Right forelimb (tissue), 1 donor: Measurements from ENCODE around the gene E2F3.

Source experiments
- DNase-seq: peaks from one replicate; pipeline ENCODE4 v3.0.0-alpha.2; 2018

E2F3 gene

DNA sequence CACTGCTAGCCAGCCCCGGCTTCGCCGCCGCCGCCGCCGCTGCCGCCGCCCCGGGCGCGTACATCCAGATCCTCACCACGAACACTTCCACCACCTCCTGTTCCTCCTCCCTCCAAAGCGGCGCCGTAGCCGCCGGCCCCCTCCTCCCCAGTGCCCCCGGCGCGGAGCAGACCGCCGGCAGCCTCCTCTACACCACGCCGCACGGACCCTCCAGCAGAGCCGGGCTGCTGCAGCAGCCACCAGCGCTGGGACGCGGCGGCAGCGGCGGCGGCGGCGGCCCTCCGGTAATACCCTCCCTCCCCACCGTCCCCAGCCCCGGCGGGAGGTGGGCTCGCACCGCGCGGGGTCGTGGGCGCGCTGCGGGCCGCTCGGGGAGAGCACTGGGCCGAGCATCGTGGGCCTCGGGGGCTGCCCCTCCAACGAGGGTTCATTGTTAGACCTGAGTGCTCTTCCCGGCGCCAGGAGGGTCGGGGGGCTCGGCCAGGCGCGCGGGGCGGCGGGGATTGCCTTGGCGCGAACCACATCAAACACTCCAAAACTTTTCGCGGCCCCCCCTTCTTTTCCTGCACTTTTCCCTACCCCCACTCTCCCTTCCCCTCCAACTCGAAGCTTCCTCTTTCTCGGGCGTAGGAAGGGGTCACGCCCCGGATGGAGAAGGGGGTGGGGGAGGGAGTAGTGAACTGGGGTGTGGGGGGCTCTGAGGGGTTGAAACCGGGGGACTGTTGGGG, 827 bp downstream of the E2F3 start:
- DNase-seq: peak; percentile 67

- DNase-seq: peak; percentile 87
Observed at GRCh38 chr6:20403070-20403765, 1.5 kb downstream of the E2F3 start.

DNA sequence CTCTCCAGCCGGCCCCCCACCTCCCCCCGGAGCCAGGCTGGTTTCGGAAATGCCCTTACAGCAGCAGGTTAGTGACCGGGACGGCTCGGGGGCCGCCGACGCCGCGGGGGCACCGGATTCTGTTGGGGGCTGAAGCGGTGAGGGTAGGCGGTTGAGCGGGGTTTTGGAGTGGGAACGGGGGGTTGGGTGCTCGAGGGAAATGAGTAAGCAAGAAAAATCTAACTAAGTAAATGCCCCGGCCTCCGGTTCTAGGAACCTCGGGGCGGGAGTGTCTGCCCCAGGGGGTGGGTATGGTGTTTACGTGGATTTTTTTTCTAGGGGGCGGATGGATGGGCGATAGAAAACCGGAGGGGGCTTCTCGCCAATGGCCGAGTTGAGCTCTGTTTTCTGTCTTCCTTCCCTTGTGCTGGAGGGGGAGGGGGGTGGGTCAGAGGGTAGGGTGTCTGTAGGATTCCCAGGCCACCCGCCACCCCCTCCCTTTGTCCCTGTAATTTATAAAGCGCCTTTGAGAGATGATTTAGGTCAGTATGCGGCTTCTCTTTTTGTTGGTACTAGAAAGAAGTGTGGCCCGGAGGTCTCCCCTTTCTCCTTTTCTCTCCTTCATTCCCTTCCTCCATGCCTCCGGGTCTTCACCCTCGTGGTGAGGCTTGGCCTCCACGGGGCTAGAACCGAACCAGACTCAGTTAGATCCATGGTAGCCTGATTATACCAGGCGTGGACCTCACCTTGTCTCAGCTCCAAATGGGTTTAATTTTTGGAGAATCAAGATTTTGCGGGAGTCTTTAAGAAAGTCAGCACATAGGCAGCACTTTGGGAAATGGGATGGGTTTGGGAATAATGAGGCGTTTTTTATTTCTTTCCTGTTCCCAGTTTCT, 2.3 kb downstream of the E2F3 start:
- peak; percentile 74 for DNase-seq

DNA sequence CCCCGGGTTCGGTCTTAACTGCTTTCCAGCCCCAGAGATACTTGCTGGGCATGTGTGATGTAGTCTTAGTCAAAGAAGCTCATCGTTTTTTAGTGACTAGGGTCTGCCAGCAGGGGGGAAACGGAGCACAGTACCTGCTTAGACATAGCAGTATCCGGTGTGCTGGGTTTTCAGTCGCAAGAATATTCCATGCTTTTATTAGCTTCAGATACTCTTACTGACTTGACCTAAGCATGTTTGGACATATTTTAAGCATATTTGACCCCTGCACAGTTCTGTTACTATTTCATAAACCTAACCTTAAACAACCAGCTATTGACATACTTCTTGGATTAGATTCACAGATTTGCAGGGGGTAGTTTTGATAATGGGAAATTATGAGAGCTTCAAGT, 3.0 kb downstream of the E2F3 start:
- peak; percentile 63 for DNase-seq

DNA sequence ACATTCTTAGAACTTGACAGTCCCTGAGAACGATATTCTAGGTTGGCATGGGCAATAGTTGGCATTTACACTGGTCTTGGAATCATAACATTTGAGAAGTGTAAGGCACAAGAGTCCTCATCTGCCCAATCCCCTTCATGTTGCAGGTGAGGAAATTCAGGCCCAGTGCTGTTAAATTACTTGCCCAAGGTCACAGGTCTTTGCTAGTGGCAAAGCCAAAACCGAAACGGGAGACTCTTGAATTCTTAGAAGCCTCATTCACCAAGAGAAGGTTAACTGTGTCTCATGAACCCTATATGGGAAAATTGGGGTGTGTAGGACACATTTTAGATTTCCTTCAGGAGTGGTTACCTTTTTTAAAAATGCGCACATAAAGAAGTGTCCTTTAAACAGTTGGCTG, 7.2 kb downstream of the E2F3 start:
- DNase-seq: no peak

DNA sequence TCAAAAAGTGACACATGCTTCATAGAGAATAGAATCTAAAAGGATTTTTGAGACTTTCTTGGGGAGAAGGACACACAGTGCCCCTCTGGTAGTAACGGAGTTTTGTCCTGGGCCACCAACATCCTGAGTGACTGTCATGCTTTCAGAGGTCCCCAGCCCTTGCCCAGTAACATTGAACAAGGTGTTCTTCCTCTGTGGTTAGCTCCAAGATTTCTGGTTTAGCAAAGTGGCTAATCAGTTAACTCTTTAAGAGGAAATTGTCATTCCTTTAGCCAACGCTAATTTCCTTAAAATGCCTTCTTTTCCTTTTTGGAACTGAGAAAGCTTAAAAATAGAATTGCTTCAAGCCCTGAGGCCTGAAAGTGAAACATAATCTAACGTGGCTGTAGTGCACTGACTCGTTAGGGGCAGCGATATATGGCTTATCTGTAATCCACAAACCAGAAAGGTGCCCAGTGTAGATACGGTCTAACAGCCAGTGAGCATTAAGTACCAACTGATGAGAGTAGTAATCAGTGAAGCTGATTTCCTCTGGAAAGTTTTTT, 7.8 kb downstream of the E2F3 start:
- no peak for DNase-seq

GRCh38 chr6:20411544-20411943, 9.9 kb downstream of the E2F3 start:
- DNase-seq: no peak

DNA sequence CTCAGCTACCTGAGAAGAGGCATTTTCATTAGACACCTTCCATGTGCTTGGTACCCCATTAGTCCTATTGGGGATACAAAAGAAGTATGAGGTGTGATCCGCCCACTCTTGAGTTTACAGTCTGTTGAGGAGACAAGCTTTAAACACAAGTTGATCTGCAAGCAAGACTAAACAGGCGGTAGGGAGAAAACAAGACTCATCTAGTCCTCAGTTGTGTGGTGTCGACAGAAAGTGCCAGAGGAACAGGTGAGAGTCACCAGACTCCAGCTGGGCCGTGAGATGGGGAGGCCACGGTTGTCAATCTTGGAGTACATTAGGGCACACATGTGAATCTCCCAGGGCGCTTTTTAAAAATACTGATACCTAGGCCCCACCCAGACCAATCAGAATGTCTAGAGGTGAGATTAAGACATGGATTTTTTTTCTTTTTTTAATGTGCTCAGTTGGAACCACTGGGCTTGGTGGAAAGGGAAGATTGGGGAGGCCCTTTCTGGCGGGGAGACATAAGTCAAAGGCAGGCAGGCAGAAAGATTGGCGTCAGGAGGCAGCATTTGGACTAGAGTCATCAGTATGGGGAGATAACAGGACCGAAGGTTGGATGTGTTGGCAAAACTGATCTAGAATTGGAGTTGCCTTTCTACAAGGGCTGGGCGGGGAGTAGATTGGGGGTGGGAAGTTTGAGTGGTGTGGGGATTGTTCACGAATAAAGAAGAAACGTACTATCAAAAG, 10.4 kb downstream of the E2F3 start:
- DNase-seq: no peak

DNA sequence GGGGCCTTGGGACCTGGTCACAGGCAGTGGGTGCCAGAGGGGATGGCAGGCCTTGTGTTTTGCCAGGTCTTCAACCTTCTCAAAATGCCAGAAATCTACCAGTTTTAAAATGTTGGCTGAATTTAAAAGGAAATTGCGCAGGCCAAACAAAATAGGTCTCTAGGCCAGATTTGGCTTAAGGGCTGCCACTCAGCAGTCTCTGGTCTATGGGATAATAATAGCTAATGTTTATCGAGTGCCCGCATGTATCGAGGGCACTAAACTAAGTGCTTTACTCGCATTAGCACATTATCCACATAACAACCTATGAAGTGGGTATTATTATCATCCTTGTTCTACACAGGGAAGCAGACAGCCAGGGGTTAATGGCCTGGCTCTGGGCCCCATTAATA, 11.0 kb downstream of the E2F3 start:
- DNase-seq: no peak

DNA sequence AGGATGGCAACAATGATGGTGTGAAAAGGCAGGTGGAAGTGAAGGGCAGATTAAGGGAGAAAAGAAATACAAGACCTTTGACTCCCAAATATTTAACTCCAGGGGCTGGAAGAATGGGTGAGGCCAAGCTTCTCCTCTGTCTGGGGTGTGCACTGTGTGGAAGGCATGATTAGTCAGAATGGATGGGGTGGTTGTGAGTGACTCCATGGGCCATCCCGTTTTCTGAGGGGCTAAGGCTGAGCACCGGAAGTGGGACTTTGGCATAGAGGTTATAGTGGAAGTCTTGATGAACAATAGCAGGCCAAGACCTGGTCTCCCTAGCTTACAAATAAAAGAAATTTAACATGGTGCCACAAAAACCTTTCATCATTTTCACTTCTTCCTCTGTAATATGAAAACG, 12.1 kb downstream of the E2F3 start:
- DNase-seq: no peak

DNA sequence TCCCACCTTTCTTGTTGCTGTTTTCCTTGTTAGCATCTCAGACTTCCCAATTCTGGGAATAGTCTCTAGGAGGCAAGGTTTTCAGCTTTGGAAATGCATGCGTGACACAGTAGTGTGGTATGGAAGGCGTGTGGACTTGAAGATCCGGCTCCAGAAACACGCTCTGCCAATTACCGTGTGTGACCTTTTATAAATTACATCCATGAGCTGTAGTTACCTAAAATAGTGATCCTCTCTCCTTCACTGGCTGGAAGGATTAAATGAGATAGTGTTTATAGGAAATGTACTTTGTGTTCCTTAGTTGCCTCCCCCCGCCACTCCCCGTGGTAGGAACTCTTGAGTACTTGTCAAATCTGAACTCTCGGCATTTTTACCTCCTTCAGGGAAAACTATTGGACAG, 13.0 kb downstream of the E2F3 start:
- DNase-seq: no peak

- no peak for DNase-seq
Observed at GRCh38 chr6:20415304-20415703, 13.6 kb downstream of the E2F3 start.

GRCh38 chr6:20415712-20416454, 14.2 kb downstream of the E2F3 start:
- no peak for DNase-seq

DNA sequence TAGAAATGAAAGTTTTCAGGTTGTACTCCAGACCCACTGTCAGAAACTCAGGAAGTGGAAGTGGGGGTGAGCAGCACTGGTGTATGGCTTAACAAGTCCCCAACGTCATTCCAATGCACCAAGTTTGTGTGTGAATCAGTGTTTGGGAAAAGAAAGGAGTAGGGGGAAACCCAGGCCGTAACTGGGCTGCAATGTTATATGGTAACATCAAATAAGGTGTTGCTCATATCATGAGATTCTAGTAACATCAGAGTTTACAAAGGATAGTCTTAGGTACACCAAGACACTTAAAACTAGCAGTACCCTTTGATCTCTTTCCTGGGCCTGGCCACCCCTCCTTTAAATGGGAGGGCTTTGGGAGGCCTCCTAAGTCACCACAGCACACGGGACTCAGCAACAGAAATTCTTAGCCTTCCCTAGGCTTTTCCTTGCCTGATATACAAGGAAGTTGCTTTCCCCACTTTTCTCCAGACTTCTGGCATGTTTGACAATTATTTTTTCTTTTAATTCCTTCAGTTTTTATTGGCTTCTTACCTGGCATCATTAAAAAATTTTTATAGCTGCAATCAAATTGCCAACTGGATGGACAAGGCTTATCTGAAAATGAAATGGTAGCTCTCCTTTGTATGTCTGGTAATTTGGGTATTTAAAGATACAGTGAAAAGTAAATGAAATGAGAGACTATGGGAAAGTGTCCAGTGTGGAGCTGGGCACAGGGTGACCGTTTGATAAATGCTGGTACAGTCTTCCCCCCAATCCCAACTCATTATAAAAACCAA, 15.1 kb downstream of the E2F3 start:
- DNase-seq: no peak

GRCh38 chr6:20417819-20418218, 16.1 kb downstream of the E2F3 start:
- no peak for DNase-seq

DNA sequence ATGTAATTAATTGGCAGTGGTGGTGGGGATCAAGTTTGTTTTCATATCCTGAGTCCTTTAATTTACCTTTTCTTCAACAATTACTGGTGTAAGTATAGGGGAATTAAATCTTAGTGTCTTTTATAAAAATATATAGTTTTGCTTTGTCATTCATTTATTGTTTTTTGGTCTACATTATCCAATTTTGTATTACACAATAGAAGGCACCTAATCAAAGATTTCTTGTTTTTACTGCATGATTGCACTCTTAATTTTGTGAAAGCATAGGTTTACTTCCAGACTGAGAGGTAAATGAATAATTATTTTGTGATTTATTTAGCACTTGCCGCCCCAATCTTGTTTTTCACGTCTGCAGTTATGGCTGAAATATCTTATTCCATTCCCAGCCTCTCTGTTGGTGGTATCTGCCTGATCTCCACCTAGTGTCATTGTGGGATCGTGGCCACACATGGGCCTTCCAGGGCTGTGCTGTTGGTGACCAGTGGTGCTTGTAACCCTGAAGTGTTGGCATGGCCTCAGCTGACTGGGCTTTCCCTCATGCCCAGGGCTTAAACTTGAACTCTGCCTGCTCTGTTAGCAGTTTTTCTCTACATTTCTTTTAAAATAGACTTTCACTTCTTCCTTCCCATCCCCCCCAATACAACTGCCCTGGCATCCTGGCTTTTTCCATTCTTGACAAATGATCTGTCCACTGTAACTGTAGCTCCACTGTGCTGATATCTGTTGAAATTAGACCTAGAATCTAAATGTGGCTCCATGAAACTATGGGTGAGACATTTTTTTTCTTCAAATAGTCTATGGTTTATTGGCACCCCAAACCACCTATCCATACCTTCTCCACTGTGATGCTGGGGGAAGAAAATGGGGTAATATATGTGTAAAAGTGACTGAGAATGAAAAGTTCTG, 24.8 kb downstream of the E2F3 start:
- DNase-seq: no peak

GRCh38 chr6:20427856-20428255, 26.2 kb downstream of the E2F3 start:
- DNase-seq: no peak

DNA sequence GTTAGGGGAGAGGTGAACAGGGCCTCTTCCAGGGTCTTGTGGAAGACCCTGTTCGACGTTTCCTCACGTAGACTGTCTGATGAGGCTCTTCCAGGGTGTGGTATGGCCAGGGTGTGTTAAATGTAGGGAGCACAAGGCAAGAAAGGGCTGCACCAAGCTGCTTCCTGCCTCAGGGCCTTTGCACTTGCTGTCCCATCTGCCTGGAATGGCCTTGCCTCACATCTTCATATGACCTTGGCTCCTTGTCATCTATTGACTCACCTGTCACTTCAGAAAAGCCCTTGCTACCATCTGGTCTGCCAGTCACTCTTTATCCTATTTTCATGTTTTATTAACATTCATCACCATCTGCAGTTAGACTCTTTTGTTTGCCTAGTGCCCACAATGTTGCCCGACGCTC, 31.0 kb downstream of the E2F3 start:
- DNase-seq: no peak

DNA sequence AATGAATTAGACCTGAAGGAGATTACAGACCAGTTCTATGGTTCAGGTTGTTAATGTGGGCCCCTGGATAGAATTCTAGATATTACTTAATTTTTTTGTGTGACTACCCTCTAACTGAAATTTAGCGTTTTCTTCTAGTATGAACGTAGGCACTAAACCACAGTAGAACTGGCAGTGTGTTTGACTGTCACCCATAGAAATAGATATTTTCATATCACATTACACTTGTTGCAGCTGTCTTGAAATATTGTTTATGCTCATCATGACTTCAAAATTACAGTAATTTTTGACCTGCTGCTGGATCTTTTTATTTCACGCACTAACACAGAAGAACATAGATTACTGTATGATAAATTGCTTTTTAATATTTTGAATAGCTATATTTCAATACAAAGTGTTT, 31.6 kb downstream of the E2F3 start:
- no peak for DNase-seq

- no peak for DNase-seq
Observed at GRCh38 chr6:20433929-20434328, 32.2 kb downstream of the E2F3 start.
